Measurements from ENCODE around the gene ACER3. TPM values are rescaled to one million over a fixed set of nuclear protein-coding genes. Genes with fewer than 3 reads are reported as not detected.

ACER3 gene
- total and polyA plus RNA-seq, 2 of the 4 experiments (the other 2 are of a cell fraction), result 3.5 to 10.0 TPM

GRCh38 chr11:76944225-76944624, 83.5 kb downstream of the ACER3 start:
- ATAC-seq (ENCODE audit: low read depth), result no peak
- no peak overlapping the region for H3K9ac ChIP-seq (ENCODE audit: low read depth, low read length)
- H3K56ac ChIP-seq (ENCODE audit: extremely low read depth, insufficient read depth, low read length), result no peak overlapping the region
- H3K27me3 ChIP-seq (ENCODE audit: control insufficient read depth, insufficient read depth, low read length), result no peaks in the 10 kb centered on the region
- H2AK5ac ChIP-seq (ENCODE audit: low read depth, low read length), result no peak overlapping the region
- no peak overlapping the region for H3K4me2 ChIP-seq (ENCODE audit: low read depth, low read length)
- peaks cover 2% of the 10 kb centered on the region; the same call in 1 of the 2 replicates for H3K4me1 ChIP-seq (ENCODE audit: control insufficient read depth, insufficient read depth, low read length)
- no peak overlapping the region for H3K14ac ChIP-seq (replicated peaks; ENCODE audit: low read depth, low read length)
- H2BK5ac ChIP-seq (ENCODE audit: low read depth, low read length, poor library complexity, severe bottlenecking), result no peak overlapping the region
- H3K9me1 ChIP-seq (ENCODE audit: insufficient read depth, low read length), result peaks cover 3% of the 10 kb centered on the region; the same call in 1 of the 2 replicates
- no peak overlapping the region for H3K27ac ChIP-seq (ENCODE audit: insufficient read depth, low read length)
- dilution Hi-C loops (cut with HindIII; ENCODE audit: low sequenced_read_pairs, unreplicated experiment) (no loop called here), in situ Hi-C loops (cut with MboI; ENCODE audit: low sequenced_read_pairs) (no loop called here), intact Hi-C loops (cut with micrococcal nuclease) (loop anchor here (5.0 kb wide), 1 partner anchor 68 kb away; no protein-coding TSS in a partner anchor)
- no peaks in the 10 kb centered on the region for H3K9me3 ChIP-seq (ENCODE audit: control insufficient read depth, insufficient read depth, low read length)
- no peak for DNase-seq
- no peak overlapping the region for H2AK9ac ChIP-seq (replicated peaks; ENCODE audit: low read depth, low read length, poor library complexity)
- BruUV-seq (replicated peaks), result no TSS peak
- H3K4me3 ChIP-seq (ENCODE audit: insufficient read depth, low read depth, low read length), result no peak overlapping the region
- no peaks in the 10 kb centered on the region; a peak in 2 of 4 replicates for H3K79me1 ChIP-seq (ENCODE audit: low read depth in 1 of 2, low read length in 2 of 2)
- POLR2A ChIA-PET (ENCODE audit: unreplicated experiment), result no interaction called here
- CTCF ChIA-PET, result no interaction called here
- no peak overlapping the region for H3K23ac ChIP-seq (ENCODE audit: low read depth, low read length)
- no peak overlapping the region for H3K18ac ChIP-seq (ENCODE audit: low read depth, low read length)
- no peak overlapping the region for H3K4ac ChIP-seq (ENCODE audit: low read depth, low read length)
- no peak overlapping the region for H4K91ac ChIP-seq (ENCODE audit: insufficient read depth, low read depth, low read length)
- no peak overlapping the region for H2BK15ac ChIP-seq (ENCODE audit: low read depth, low read length)
- H2AFZ ChIP-seq (replicated peaks; ENCODE audit: low read length, poor library complexity), result no peak overlapping the region
- no peak overlapping the region for H2BK20ac ChIP-seq (ENCODE audit: low read depth, low read length)
- TF ChIP-seq, protein P1, sequence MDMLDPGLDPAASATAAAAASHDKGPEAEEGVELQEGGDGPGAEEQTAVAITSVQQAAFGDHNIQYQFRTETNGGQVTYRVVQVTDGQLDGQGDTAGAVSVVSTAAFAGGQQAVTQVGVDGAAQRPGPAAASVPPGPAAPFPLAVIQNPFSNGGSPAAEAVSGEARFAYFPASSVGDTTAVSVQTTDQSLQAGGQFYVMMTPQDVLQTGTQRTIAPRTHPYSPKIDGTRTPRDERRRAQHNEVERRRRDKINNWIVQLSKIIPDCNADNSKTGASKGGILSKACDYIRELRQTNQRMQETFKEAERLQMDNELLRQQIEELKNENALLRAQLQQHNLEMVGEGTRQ (IDR thresholded peaks at IDR 0.05; ENCODE audit: low read depth, low read length), result no peak
- TF ChIP-seq FOS (IDR thresholded peaks at IDR 0.05; ENCODE audit: low read depth, low read length) (no peak), SMC3 (IDR thresholded peaks at IDR 0.05; ENCODE audit: low read depth, low read length) (no peak), MAFK (IDR thresholded peaks at IDR 0.05; ENCODE audit: low read depth, low read length) (no peak), CEBPB (IDR thresholded peaks at IDR 0.05; ENCODE audit: low read depth, low read length) (no peak), RFX5 (IDR thresholded peaks at IDR 0.05; ENCODE audit: low read depth, low read length) (no peak), RAD21 (IDR thresholded peaks at IDR 0.05; ENCODE audit: low read length) (no peak), NFE2L2 (IDR thresholded peaks at IDR 0.05; ENCODE audit: low read depth, low read length) (no peak)
- TF ChIP-seq, protein P2, sequence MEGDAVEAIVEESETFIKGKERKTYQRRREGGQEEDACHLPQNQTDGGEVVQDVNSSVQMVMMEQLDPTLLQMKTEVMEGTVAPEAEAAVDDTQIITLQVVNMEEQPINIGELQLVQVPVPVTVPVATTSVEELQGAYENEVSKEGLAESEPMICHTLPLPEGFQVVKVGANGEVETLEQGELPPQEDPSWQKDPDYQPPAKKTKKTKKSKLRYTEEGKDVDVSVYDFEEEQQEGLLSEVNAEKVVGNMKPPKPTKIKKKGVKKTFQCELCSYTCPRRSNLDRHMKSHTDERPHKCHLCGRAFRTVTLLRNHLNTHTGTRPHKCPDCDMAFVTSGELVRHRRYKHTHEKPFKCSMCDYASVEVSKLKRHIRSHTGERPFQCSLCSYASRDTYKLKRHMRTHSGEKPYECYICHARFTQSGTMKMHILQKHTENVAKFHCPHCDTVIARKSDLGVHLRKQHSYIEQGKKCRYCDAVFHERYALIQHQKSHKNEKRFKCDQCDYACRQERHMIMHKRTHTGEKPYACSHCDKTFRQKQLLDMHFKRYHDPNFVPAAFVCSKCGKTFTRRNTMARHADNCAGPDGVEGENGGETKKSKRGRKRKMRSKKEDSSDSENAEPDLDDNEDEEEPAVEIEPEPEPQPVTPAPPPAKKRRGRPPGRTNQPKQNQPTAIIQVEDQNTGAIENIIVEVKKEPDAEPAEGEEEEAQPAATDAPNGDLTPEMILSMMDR (conservative IDR thresholded peaks at IDR 0.05; ENCODE audit: low read depth, low read length), result no peak
- H4K8ac ChIP-seq (ENCODE audit: low read depth in 2 of 2, low read length in 2 of 2), result no peak overlapping the region
- no peak overlapping the region for H4K5ac ChIP-seq (ENCODE audit: low read depth, low read length)
- no peaks in the 10 kb centered on the region for H4K20me1 ChIP-seq (ENCODE audit: insufficient read depth, low read length)
- no CpG with 5 or more reads among the region's 1 CpG for WGBS, 2 experiments (ENCODE audit: extremely low coverage in 2 of 2, insufficient read length in 1 of 2)
- H3K36me3 ChIP-seq (ENCODE audit: control insufficient read depth, insufficient read depth, low read length), result no peaks in the 10 kb centered on the region
- no peak overlapping the region for H2BK120ac ChIP-seq (ENCODE audit: low read depth, low read length)
